ENCODE results near the gene RELT. TPM values are rescaled to one million over a fixed set of nuclear protein-coding genes. Genes with fewer than 3 reads are reported as not detected.

The RELT gene
- total RNA-seq, 1 donor from 2014 or later = 9.4 TPM

Other genes with a start within 250 kb of the RELT start
- 64.7 TPM for gene FCHSD2, start 234.1 kb upstream of the RELT start, total RNA-seq
- 12.3 TPM for gene P2RY2, start 158.1 kb upstream of the RELT start, total RNA-seq
- gene P2RY6, start 104.1 kb upstream of the RELT start, total RNA-seq = 3.6 TPM
- gene ARHGEF17, start 68.1 kb upstream of the RELT start, total RNA-seq = 110 TPM
- 52.2 TPM for gene FAM168A, start 221.7 kb downstream of the RELT start, total RNA-seq

All from sciatic nerve (tissue), 1 donor.